Osteocyte (in vitro differentiated cells): ENCODE results near the gene PRTFDC1. TPM values are rescaled to one million over a fixed set of nuclear protein-coding genes. Genes with fewer than 3 reads are reported as not detected.
A peak's percentile ranks its signal among the peaks of the same experiment; 100 is the strongest.

ENCODE experiments used
- DNase-seq: peaks from one replicate; pipeline ENCODE4 v3.0.0; 2021; ENCODE audit warnings: mixed read lengths; ENCODE audit not compliant: unreplicated experiment; ENCODE audit errors: extremely low spot score
- H3K27ac Mint-ChIP-seq: one replicate; pipeline ENCODE4 v1.8.0; 2021; ENCODE audit warnings: mild to moderate bottlenecking, mixed read lengths; ENCODE audit not compliant: unreplicated experiment
- H3K27me3 Mint-ChIP-seq: one replicate; pipeline ENCODE4 v1.8.0; 2021; ENCODE audit warnings: mixed read lengths; ENCODE audit not compliant: unreplicated experiment
- H3K36me3 Mint-ChIP-seq: one replicate; pipeline ENCODE4 v1.8.0; 2021; ENCODE audit warnings: mixed read lengths; ENCODE audit not compliant: unreplicated experiment
- H3K4me1 Mint-ChIP-seq: one replicate; pipeline ENCODE4 v1.8.0; 2021; ENCODE audit warnings: mixed read lengths; ENCODE audit not compliant: unreplicated experiment
- H3K4me3 Mint-ChIP-seq: one replicate; pipeline ENCODE4 v1.8.0; 2021; ENCODE audit warnings: mild to moderate bottlenecking, moderate library complexity, mixed read lengths; ENCODE audit not compliant: unreplicated experiment
- H3K9me3 Mint-ChIP-seq: one replicate; pipeline ENCODE4 v1.8.0; 2021; ENCODE audit warnings: mixed read lengths; ENCODE audit not compliant: unreplicated experiment
- CTCF ChIP-seq: fragments of 200-600 bp; sonication (generic); IDR thresholded peaks from 2 replicates; pipeline ENCODE4 v1.5.0; 2021; ENCODE audit warnings: antibody characterized with exemption, mild to moderate bottlenecking, moderate library complexity
- total RNA-seq: library from RNA; stranded (reverse); gene quantifications from 2 replicates; pipeline ENCODE4 v1.2.1, GENCODE V29; 2021

PRTFDC1 gene
- total RNA-seq, 1 donor from 2014 or later: 4.4 TPM

GRCh38 chr10:24906372-24906771 lies 46.0 kb downstream of the PRTFDC1 start:
- H3K27ac Mint-ChIP-seq: no peak overlapping the region
- peaks cover 35% of the 10 kb centered on the region for H3K4me1 Mint-ChIP-seq
- no peak overlapping the region for H3K4me3 Mint-ChIP-seq
- DNase-seq: no peak
- no peak for TF ChIP-seq CTCF
- H3K36me3 Mint-ChIP-seq: no peaks in the 10 kb centered on the region
- no peaks in the 10 kb centered on the region for H3K9me3 Mint-ChIP-seq
- H3K27me3 Mint-ChIP-seq: no peaks in the 10 kb centered on the region

GRCh38 chr10:24904824-24905223 lies 47.6 kb downstream of the PRTFDC1 start:
- no peak for DNase-seq
- H3K9me3 Mint-ChIP-seq: no peaks in the 10 kb centered on the region
- TF ChIP-seq CTCF: no peak
- no peaks in the 10 kb centered on the region for H3K27me3 Mint-ChIP-seq
- H3K27ac Mint-ChIP-seq: no peak overlapping the region
- peaks cover 40% of the 10 kb centered on the region for H3K4me1 Mint-ChIP-seq
- H3K4me3 Mint-ChIP-seq: no peak overlapping the region
- no peaks in the 10 kb centered on the region for H3K36me3 Mint-ChIP-seq

- Mint-ChIP-seq H3K36me3 (no peaks in the 10 kb centered on the region), H3K4me3 (no peak overlapping the region), H3K27me3 (no peaks in the 10 kb centered on the region), H3K4me1 (peaks cover 27% of the 10 kb centered on the region), H3K27ac (peak overlapping the region; percentile 54), H3K9me3 (no peaks in the 10 kb centered on the region)
- no peak for DNase-seq
- TF ChIP-seq CTCF: no peak
Observed at GRCh38 chr10:24902400-24902728, 50.0 kb downstream of the PRTFDC1 start.

- H3K4me1 Mint-ChIP-seq: peaks cover 28% of the 10 kb centered on the region
- H3K36me3 Mint-ChIP-seq: no peaks in the 10 kb centered on the region
- peak overlapping the region; percentile 54 for H3K27ac Mint-ChIP-seq
- H3K27me3 Mint-ChIP-seq: no peaks in the 10 kb centered on the region
- no peak for DNase-seq
- H3K9me3 Mint-ChIP-seq: no peaks in the 10 kb centered on the region
- TF ChIP-seq CTCF: no peak
- no peak overlapping the region for H3K4me3 Mint-ChIP-seq
Observed at GRCh38 chr10:24901686-24902399, 50.6 kb downstream of the PRTFDC1 start.

- no peak for DNase-seq
- no peaks in the 10 kb centered on the region for H3K27me3 Mint-ChIP-seq
- H3K27ac Mint-ChIP-seq: peak overlapping the region; percentile 54
- H3K4me1 Mint-ChIP-seq: peaks cover 27% of the 10 kb centered on the region
- no peak for TF ChIP-seq CTCF
- H3K36me3 Mint-ChIP-seq: no peaks in the 10 kb centered on the region
- no peak overlapping the region for H3K4me3 Mint-ChIP-seq
- H3K9me3 Mint-ChIP-seq: no peaks in the 10 kb centered on the region
Observed at GRCh38 chr10:24900888-24901685, 51.3 kb downstream of the PRTFDC1 start.
